GM12872 (cell line): ENCODE data around the gene MBLAC1.

Source experiments
- CTCF ChIP-seq: IDR thresholded peaks from 3 replicates; pipeline ENCODE4 v1.5.1; 2011; ENCODE audit warnings: low read depth, mild to moderate bottlenecking, low read length, moderate library complexity; ENCODE audit not compliant: insufficient read depth

Gene MBLAC1

GRCh38 chr7:100173806-100174495 is 47.2 kb downstream of the MBLAC1 start:
- TF ChIP-seq CTCF: no peak

GRCh38 chr7:100174582-100174981 is 47.8 kb downstream of the MBLAC1 start:
- TF ChIP-seq CTCF: no peak

- no peak for TF ChIP-seq CTCF
These were observed 48.6 kb downstream of the MBLAC1 start for GRCh38 chr7:100175296-100175935.

GRCh38 chr7:100176096-100177044 is 49.6 kb downstream of the MBLAC1 start:
- TF ChIP-seq CTCF: no peak

- TF ChIP-seq CTCF: no peak
These were observed 50.6 kb downstream of the MBLAC1 start, which contains the start of the genes GPC2 and STAG3 for GRCh38 chr7:100177045-100178001. Gene GPC2, minus strand, starts transcription at chr7:100177381. Its CDS starts 182 bp downstream, at chr7:100177199. Gene STAG3, plus strand, starts transcription at chr7:100177918. Its CDS starts 2,639 bp downstream, at chr7:100180557.
